CD4-positive, alpha-beta T cell treated with Interleukin-17A for 4 hours (primary cell): ENCODE results near the gene FBLN7.

Experiments
- DNase-seq: peaks from one replicate; pipeline ENCODE4 v3.0.0-alpha.2; 2020; ENCODE audit warnings: mixed read lengths

FBLN7 gene

DNA sequence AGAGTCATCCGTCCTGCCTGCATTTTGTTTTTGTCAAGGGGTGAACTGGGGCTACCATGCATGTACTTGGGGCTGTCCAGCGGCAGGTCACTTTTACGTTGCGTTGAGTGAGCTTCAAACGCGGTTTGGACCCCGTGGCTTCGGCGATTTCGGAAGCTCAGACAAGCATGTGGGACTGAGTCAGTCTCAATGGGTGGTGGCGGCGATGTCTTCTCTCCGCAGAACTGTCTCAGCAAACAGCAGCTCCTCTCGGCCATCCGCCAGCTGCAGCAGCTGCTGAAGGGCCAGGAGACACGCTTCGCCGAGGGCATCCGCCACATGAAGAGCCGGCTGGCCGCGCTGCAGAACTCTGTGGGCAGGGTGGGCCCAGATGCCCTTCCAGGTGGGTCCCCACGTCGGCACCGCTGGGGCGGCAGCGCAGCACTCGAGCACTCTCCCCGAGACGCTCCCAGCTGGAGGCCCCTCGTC lies 21.3 kb downstream of the FBLN7 start:
- DNase-seq, result no peak

DNA sequence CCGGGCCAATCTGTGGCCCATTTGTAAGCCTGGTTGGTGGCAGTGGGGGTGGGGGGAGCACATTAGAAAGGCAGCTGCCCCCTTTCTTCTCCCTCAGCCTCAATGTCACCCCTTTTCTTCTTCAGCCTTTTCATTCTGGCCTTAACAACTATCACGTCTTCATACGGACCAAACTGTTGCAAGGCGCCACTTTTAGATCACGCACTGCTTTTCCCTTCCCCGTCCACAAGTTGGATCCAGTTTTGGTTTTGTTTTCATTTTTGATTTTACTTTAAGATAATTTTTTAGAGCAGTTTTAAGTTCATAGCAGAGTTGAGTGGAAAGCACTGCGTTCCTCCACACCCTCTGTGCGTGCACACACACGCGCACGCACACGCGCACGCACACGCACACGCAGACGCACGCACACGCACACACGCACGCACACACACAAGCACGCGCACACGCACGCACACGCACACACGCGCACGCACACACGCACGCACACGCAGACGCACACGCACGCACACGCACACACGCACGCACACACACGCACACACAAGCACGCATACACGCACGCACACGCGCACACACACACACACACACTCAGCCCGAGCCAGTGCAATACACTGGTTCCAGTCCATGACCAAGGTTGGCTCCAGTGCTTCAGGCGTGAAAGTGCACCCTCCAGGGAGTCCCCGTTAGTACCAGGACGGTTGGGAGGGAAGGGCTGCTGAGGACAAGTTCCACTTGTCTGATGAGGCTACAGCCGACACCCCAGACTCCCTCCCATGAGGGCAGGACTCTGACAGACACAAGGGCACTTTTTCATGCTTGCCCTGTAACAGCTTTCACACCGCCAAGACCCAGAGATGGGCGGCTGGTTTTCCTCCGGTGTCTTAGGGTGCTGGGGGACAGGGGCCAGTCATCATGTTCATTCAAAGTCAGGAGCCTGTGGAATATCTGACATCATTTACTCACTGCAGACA lies 22.4 kb downstream of the FBLN7 start:
- no peak for DNase-seq

DNA sequence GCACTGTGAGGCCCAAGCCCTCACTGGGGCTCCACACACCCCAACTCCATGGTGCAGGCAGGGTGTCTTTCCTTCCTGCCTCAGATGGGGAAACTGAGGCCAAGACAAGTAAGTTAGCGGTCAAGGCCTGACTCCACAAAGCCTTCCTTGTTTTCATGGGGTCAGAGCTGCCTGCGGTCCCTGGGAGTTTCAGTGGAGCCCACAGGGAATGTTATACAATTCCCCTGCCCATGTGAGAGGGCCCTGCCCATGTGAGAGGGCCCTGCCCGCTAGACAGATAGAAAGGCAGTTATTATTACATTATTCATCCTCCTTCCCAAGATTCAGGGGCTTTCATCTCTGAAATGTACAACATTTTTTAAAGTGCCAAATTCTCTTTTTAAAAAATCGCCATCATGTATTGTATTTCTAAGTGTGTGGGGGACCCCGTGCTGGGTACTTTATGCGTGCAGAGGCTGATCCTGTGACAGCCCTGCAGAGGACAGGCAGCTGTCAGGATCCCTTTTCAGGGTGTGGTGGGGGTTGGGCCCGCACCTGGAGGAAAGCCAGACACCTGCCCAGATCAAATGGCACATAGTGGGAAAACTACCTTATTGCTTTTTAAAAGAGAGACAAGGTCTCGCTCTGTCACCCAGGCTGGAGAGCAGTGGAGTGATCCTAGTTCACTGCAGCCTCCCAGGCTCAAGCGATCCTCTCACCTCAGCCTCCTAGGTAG lies 23.4 kb downstream of the FBLN7 start:
- DNase-seq, result no peak

DNA sequence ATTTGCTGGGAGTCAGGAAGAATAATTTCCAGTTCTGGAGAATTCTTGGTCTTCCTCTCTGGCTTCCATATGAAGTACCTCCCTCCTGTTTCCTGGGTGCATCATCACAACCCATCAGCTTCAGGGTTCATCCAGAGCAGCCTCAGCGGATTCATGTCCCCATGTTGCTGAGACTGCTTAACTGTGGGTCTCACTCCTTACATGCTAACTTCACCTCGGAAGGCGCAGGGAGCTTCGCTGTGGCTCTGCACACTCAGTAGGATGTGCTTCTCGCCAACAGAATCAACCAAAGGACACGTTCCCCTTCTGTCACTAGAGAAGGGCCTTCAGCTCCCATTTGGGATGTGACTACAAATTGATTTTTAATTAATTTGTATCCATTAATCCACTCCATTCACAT lies 24.2 kb downstream of the FBLN7 start:
- DNase-seq, result no peak

DNA sequence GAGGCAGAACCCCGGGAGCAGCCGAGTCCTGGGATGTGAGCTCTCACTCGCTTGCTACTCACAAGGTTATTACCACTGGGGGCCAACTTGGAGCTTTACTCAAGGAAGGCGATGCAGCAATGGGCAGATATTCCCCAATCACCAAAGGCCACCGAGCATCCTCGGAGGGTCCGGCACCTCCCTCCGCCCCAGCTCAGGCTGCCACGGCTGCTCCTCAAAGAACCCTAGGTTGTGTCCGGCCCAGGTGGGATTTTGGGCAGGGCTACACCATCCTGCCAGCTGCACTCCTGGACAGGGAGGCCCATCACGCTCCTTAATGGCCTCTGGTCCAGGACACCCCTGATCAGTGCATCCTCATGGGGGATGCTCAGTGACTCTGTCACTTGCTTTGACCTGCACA lies 24.8 kb downstream of the FBLN7 start:
- DNase-seq, result no peak

DNA sequence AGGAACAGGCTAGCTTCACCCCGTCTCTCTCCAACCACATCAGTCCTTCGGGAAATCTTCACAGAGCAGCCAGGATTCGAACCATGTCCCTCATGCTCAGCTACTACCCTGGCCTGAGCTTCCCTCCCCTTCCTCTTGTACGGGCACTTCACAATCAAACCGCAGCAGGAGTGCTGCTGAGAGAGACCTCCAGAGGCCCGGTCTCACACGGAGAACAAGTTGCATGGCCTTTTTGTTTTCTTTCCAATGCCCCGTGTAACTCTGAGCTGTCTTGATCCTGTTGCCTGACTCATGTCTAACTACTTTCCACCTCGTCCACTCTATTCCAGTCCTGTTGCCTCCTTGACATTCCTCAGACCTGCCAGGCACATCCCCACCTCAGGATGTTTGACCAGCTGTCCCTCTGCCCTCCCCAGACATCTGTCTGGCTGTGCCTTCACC lies 25.4 kb downstream of the FBLN7 start:
- no peak for DNase-seq

GRCh38 chr2:112164876-112165275 lies 26.7 kb downstream of the FBLN7 start:
- DNase-seq, result no peak

DNA sequence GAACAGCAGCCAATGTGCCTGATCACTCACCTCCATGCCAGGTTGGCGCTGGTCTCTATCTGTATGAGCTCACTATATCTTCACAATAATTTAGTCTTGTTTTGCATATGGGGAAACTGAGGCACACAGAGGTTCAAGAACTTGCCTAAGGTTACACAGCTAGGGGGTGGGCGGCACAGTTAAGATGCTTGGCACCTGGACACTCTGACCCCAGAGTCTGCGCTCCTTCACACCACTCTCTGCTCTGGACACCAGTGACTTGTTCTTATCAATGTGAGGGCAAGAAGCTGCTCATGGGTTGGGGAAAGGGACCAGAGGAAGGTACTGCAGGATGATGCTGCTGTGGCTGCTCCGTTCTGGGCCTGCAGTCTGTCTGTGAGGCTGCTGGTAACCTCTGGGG lies 27.1 kb downstream of the FBLN7 start:
- no peak for DNase-seq

GRCh38 chr2:112166806-112167499 lies 28.8 kb downstream of the FBLN7 start:
- DNase-seq, result peak; percentile 57

DNA sequence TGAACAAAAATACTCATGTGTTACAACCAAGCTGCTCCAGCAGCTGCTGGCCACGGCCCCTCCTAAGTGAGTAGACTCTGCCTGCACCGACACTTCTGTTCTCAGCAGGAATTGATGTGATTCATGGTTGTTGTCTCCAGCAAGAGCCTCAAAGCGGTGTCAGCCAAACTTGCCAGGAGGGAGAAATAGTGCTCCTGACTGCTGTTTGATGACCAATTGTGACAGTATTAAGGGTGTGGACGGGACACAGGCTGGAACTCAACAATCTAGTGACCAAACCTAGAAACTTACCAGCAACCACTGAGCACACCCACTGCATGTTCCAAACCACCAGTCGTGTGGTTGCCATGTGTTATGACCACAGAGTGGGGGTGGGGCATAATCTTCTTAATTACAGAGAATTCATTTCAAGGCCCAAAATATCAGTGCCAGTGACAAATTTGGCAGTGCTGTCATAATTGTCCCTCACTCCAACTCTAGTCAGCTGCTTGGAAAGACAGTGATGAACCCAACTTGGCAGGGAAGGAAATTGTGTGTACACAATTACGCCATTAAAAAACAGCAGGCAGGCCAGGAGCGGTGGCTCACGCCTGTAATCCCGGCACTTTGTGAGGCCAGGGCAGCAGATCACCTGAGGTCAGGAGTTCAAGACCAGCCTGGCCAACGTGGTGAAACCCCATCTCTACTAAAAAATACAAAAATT lies 30.4 kb downstream of the FBLN7 start:
- DNase-seq, result no peak

- no peak for DNase-seq
Observed at GRCh38 chr2:112170495-112170894, 32.3 kb downstream of the FBLN7 start.

- DNase-seq, result peak; percentile 26
Observed at GRCh38 chr2:112173646-112174319, 35.6 kb downstream of the FBLN7 start.

- DNase-seq, result no peak
Observed at GRCh38 chr2:112174383-112174782, 36.2 kb downstream of the FBLN7 start.

DNA sequence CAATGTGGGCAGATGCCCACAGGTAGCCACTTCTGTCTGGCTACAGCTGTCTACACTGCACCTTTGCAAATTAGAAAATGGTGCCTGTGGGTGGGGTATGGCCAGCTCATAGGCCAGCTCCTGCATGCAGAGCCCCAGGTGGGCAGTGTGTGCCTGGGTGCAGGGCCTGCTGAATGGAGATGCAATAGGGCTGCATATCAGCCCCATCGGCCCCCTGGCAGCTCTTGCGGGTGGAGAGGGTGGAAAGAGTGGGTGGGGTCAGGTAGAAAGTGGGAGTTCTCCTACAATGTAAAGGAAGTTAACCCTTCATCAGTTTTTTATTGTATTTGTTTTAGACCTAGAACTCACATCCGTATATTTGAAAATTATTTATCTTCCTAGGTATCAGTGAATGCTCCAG lies 37.1 kb downstream of the FBLN7 start:
- no peak for DNase-seq

DNA sequence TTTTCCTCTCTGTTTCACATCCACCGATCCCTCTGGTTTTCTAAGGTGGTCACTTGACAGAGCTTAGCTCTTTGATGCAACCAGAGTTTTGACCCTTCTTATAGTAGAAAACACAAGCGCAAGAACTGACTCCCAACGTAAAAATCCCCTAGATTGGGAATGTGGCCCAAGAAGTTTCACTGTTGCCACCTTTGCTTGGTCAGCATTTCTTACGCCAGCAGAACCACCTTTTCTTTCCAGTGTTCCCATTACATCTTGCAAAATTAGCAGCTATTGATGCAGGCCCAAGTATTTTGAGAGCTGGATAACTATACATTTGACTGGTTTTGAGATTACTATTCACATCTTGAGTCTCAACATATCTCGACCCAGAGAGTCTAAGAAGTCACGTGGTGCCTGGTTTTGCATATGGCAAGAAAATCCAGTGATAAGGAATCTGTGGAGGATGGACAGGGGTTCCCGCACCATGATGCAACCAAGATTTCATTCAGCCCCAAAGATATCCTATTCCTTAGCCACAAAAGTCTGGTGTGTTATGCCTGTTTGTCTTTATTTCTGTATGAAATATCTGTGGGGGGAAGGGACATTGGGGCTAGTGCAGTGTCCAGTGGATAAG lies 37.9 kb downstream of the FBLN7 start:
- DNase-seq, result no peak

DNA sequence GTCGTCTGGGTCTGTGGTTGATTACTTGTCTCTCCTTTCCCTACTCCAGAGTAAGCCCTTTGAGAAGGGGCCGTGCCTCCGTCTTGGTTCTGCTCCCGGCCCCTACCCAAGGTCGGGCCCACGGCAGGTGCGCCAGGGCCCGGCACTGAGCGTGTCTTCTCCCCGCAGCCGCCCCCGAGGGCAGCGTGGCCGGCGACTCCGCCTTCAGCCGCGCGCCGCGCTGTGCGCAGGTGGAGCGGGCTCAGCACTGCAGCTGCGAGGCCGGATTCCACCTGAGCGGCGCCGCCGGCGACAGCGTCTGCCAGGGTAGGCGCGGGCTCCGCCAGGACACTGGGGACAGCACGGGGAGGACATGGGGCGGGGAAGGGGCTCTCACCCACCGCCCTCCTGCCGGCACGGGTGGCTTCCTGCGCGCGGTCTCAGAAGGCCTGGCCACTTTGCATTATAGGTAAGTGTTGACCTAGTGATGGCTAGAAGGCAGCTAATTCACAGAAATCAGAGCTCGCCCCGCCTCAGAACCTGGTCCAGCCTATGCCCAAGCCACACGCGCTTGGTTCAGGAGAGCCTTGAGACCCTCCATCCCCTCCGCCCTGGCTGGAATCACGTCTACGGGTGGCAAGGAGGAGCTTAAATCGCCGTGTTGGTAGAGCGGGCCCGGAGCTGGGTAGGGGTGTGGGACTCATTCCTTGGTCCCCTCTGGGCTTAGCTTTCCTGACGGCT lies 43.5 kb downstream of the FBLN7 start:
- peak; percentile 81 for DNase-seq

DNA sequence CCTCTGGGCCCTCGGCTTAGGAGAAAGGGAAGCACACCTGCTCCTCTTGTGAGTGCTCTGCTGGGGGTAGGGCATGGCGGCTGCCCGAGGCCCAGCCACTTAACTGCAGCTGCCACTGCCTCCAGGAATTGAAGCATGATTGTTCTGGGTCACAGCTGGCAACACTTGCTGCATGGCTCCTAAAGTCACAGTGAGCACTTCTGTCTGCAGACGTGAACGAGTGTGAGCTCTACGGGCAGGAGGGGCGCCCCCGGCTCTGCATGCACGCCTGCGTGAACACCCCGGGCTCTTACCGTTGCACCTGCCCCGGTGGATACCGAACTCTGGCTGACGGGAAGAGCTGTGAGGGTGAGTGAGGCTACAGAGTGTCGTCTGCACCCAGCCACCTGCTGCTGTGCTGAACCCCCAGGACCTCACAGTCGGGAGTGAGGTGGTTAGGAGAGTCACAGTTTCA lies 44.4 kb downstream of the FBLN7 start:
- peak; percentile 82 for DNase-seq

DNA sequence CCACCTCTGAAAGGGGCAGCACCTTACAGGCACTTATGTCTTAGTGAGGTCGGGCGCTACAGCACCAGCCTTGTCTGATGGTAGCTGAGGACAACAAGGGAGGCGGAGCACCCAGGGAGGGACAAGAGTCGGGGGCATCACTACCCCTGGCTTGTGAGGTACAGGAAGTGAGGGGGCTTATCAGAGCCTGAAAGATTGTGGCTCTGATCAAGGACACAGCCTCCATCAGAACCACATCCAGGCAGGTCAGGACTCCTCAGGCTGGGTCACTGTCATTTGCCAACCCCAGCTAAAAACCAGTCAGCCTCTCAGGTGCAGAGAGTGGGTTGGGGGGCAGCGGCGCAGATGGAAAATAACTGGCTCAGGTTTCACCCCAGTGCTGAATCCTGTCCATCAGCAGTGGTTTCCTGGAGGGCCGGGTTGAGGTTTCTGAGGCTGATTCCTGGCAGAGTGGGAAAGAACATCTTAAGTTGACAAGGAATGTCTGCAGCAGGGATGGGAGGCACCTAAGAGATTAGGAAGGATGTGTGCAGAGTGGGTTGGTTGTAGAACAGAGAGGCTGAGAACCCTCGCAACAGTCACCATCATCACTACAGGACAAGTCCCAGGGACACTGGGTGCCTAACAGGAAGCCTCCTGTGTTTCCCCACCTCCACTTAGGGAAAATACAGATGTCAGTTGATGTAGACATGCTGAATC lies 45.3 kb downstream of the FBLN7 start:
- peak; percentile 44 for DNase-seq

GRCh38 chr2:112184121-112184520 lies 45.9 kb downstream of the FBLN7 start:
- no peak for DNase-seq

- DNase-seq, result no peak
Observed at GRCh38 chr2:112185131-112185530, 46.9 kb downstream of the FBLN7 start.
